ENCODE measurements around the gene SEMA4G.

SEMA4G gene, protein sequence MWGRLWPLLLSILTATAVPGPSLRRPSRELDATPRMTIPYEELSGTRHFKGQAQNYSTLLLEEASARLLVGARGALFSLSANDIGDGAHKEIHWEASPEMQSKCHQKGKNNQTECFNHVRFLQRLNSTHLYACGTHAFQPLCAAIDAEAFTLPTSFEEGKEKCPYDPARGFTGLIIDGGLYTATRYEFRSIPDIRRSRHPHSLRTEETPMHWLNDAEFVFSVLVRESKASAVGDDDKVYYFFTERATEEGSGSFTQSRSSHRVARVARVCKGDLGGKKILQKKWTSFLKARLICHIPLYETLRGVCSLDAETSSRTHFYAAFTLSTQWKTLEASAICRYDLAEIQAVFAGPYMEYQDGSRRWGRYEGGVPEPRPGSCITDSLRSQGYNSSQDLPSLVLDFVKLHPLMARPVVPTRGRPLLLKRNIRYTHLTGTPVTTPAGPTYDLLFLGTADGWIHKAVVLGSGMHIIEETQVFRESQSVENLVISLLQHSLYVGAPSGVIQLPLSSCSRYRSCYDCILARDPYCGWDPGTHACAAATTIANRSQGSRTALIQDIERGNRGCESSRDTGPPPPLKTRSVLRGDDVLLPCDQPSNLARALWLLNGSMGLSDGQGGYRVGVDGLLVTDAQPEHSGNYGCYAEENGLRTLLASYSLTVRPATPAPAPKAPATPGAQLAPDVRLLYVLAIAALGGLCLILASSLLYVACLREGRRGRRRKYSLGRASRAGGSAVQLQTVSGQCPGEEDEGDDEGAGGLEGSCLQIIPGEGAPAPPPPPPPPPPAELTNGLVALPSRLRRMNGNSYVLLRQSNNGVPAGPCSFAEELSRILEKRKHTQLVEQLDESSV

GRCh38 chr10:100969187-100970075, at the start of gene SEMA4G:
Gene SEMA4G, plus strand, starts transcription at chr10:100969504. Its CDS starts 3,409 bp downstream, at chr10:100972913.
- DNase-seq = peak; percentile 46 to 53

GRCh38 chr10:100923580-100923979, 45.7 kb upstream of the SEMA4G start:
- no peak for DNase-seq

DNA sequence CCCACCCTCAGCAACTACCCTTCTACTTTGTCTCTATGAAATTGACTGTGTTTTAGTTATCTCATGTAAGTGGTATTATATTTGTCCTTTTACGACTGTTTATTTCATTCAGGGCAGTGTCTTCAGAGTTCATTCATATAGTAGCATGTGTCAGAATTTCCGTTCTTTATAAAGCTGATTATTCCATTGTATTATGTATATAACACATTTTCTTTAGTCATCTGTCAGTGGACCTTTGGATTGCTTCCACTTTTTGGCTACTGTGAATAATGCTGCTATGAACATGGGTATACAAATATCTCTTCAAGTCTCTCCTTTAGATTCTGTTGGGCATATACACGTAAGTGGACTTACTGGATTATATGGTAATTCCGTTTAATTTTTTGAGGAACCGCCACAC, 42.0 kb upstream of the SEMA4G start:
- DNase-seq = no peak

GRCh38 chr10:100928039-100928438, 41.3 kb upstream of the SEMA4G start:
- DNase-seq = no peak

GRCh38 chr10:100930368-100930767, 38.9 kb upstream of the SEMA4G start:
- no peak for DNase-seq

- no peak for DNase-seq
These were observed 35.1 kb upstream of the SEMA4G start for GRCh38 chr10:100934084-100934659.

DNA sequence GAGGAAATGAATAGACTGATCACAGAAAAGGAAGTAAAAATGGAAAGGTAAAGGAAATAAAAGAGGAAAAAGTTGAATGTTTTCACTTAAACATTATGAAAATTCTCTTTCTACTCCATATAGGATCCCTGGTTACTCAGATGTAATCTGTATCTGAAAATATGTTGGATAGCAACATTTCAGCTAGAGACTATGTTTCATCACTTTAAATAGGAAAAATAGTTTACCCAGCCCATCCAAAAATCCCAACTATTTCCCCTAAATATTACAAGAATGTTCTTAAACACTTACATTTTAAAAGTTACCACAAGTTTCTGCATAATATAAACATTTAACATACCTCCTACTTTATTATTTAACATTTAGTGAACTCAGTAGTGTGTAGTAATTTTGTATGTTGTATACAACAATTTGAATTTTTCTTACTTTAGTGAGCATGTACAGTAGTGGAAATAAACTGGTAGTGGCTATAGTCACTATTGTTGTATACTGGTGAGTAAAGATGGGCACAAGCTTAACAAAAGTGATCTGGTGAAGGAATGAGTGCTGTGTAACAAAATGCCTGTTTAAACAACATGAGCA, 29.4 kb upstream of the SEMA4G start:
- no peak for DNase-seq

DNA sequence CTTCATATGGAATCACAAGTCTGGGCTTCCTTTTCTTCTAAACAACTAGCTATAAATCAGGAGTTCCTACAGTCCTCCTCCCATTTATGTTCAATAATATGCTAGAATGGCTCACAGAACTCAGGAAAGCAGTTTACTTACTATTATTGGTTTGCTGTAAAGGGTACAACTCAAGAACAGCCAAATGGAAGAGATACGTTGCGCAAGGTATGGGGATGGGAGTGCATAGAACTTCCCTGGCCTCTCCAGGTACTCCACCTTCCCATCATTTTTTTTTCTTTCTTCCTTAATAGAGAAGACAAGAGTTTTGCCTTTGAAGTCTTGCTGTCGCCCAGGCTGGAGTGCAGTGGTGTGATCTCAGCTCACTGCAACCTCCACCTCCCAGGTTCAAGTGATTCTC, 27.1 kb upstream of the SEMA4G start:
- DNase-seq = no peak

GRCh38 chr10:100943508-100943907, 25.8 kb upstream of the SEMA4G start:
- DNase-seq = no peak

- DNase-seq = no peak
These were observed 23.6 kb upstream of the SEMA4G start for GRCh38 chr10:100945754-100946153.

GRCh38 chr10:100948916-100949315, 20.4 kb upstream of the SEMA4G start:
- DNase-seq = no peak

- no peak for DNase-seq
These were observed 9.1 kb upstream of the SEMA4G start for GRCh38 chr10:100960251-100960650.

DNA sequence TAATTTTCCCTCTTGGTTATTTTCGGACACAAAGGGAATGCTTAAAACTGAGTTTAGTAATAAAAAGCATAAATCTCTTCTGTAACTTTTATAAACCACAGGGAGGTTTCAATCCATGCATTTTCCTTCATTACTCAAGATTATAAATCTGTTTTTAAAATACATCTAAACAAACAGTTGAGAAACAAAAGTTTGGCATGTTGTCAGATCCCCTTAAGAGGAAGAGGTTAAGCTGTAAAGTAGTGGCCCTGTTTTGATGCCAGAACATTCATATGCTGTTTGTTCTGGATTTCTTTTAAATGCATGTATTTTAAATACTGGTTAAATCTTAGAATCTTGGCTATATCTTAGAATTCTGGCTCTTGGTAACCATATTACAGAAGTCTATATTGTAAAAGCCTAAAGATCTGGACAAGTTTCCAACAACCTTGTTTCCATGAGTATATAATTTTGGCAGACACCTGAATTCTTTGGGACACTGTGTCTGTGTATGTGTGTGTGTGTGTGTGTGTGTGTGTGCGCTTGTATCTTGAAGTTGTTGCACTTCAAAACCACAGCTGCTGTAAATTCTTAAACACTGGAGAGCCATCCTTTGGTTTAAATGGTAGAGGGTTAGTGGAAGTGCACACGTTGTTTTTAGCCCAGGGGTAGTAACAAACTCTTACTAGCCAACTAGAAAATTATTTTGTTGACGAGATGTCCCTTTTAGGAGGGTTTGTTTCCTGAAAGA, 6.8 kb upstream of the SEMA4G start:
- no peak for DNase-seq

DNA sequence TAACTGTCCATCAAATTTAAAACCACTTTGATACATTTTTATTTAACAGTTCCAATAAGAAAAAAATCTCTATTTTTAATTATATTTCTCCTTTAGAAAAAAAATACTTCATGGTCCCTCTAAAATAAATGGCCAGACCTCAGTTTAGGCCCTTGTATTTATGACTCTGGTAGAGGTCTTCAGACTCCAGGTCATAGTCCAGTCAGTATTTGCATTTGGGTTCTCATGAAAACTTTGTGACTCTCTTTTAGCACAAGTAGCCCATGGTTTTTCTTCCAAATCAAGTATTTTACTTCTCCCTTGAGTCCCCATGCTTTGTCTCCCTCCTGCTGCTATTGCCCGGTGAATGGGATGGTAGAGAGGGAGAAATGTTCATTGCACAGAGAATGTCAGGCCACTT, 5.5 kb upstream of the SEMA4G start:
- DNase-seq = no peak

- no peak for DNase-seq
These were observed 3.5 kb upstream of the SEMA4G start for GRCh38 chr10:100965820-100966219.

- DNase-seq = no peak
These were observed 2.4 kb upstream of the SEMA4G start for GRCh38 chr10:100966887-100967286.

DNA sequence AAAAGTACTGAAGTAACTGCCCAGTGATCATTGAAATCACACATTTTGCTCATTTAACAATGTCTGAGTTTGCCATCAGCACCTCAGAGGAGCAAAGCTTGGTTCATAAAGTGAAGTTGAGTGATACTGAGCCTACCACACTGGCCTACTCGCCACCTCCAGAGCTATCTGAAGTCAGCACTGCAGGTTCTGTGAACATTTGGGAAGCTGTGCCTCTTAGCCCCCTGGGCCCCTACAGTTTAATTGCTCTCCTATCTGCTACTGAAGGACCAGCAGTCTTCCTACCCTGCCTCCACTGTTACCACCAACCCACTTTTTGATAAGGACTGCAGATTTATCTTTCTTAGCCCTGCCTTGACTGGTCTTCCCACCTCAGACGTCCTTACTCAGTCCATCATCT, 2.0 kb upstream of the SEMA4G start:
- no peak for DNase-seq

GRCh38 chr10:100968062-100968736, 1.1 kb upstream of the SEMA4G start:
- DNase-seq = no peak

- no peak for DNase-seq
These were observed 479 bp upstream of the SEMA4G start for GRCh38 chr10:100968863-100969186.

GRCh38 chr10:100970076-100970913, 991 bp downstream of the SEMA4G start:
- DNase-seq = peak in 1 of 2 experiments; percentile 26
